Subcutaneous abdominal adipose tissue (tissue), 5 donors: ENCODE data around the gene RNU5D-1.

ENCODE experiments used
- H3K27ac ChIP-seq: one replicate; pipeline ENCODE4 v1.7.0; 2013; ENCODE audit warnings: low read depth, mild to moderate bottlenecking, inconsistent platforms, low read length, moderate library complexity
- H3K27me3 ChIP-seq, 5 donors: one replicate each; pipeline ENCODE4 v1.7.0; 2013; ENCODE audit warnings: low read length in 5 of 5, inconsistent platforms in 1 of 5; ENCODE audit not compliant: control insufficient read depth in 5 of 5, insufficient read depth in 4 of 5
- H3K36me3 ChIP-seq, 5 donors: one replicate each; pipeline ENCODE4 v1.7.0; 2013; ENCODE audit warnings: low read length in 5 of 5; ENCODE audit not compliant: control insufficient read depth in 5 of 5, insufficient read depth in 5 of 5
- H3K4me1 ChIP-seq, 5 donors: one replicate each; pipeline ENCODE4 v1.7.0; 2013; ENCODE audit warnings: low read length in 5 of 5, mild to moderate bottlenecking in 3 of 5, moderate library complexity in 1 of 5; ENCODE audit not compliant: control insufficient read depth in 5 of 5, insufficient read depth in 5 of 5
- H3K4me3 ChIP-seq, 5 donors: one replicate each; pipeline ENCODE4 v1.7.0; 2013; ENCODE audit warnings: low read length in 5 of 5, low read depth in 1 of 5
- H3K9ac ChIP-seq, 5 donors: one replicate each; pipeline ENCODE4 v1.7.0; 2013; ENCODE audit warnings: low read length in 5 of 5, mild to moderate bottlenecking in 4 of 5, moderate library complexity in 3 of 5
- H3K9me3 ChIP-seq, 5 donors: one replicate each; pipeline ENCODE4 v1.7.0; 2013; ENCODE audit warnings: low read length in 5 of 5; ENCODE audit not compliant: control insufficient read depth in 5 of 5
- donor health status: healthy.
- donor health status: healthy.
- donor health status: healthy.
- donor health status: healthy.
- donor health status: healthy.

Gene RNU5D-1

GRCh38 chr1:44718091-44718490, 12.9 kb downstream of the RNU5D-1 start:
- no peaks in the 10 kb centered on the region for H3K36me3 ChIP-seq
- peaks cover 0 to 10% (median 3%) of the 10 kb centered on the region in 5 donors for H3K4me1 ChIP-seq
- H3K27ac ChIP-seq, result no peak overlapping the region
- no peaks in the 10 kb centered on the region for H3K27me3 ChIP-seq
- H3K9me3 ChIP-seq, result no peaks in the 10 kb centered on the region
- H3K4me3 ChIP-seq, result no peak overlapping the region
- no peak overlapping the region for H3K9ac ChIP-seq

- Histone ChIP-seq H3K9me3 (no peaks in the 10 kb centered on the region), H3K4me3 (no peak overlapping the region), H3K36me3 (no peaks in the 10 kb centered on the region), H3K27me3 (no peaks in the 10 kb centered on the region), H3K27ac (no peak overlapping the region), H3K9ac (no peak overlapping the region), H3K4me1 (peaks cover 0 to 10% (median 3%) of the 10 kb centered on the region in 5 donors)
Measured at GRCh38 chr1:44717653-44718052, 13.3 kb downstream of the RNU5D-1 start.

GRCh38 chr1:44717156-44717555, 13.8 kb downstream of the RNU5D-1 start:
- no peaks in the 10 kb centered on the region for H3K9me3 ChIP-seq
- no peak overlapping the region for H3K4me3 ChIP-seq
- H3K27ac ChIP-seq, result no peak overlapping the region
- no peak overlapping the region for H3K9ac ChIP-seq
- peaks cover 0 to 9% (median 3%) of the 10 kb centered on the region in 5 donors for H3K4me1 ChIP-seq
- H3K27me3 ChIP-seq, result no peaks in the 10 kb centered on the region
- no peaks in the 10 kb centered on the region for H3K36me3 ChIP-seq

GRCh38 chr1:44714944-44715571, 15.9 kb downstream of the RNU5D-1 start:
- H3K27ac ChIP-seq, result no peak overlapping the region
- H3K27me3 ChIP-seq, result no peaks in the 10 kb centered on the region
- H3K9me3 ChIP-seq, result no peaks in the 10 kb centered on the region
- H3K9ac ChIP-seq, result no peak overlapping the region
- peaks cover 0 to 7% (median 3%) of the 10 kb centered on the region in 5 donors for H3K4me1 ChIP-seq
- H3K4me3 ChIP-seq, result no peak overlapping the region
- no peaks in the 10 kb centered on the region for H3K36me3 ChIP-seq

- H3K27ac ChIP-seq, result no peak overlapping the region
- H3K9ac ChIP-seq, result no peak overlapping the region
- no peak overlapping the region for H3K4me3 ChIP-seq
- no peaks in the 10 kb centered on the region for H3K9me3 ChIP-seq
- no peaks in the 10 kb centered on the region for H3K27me3 ChIP-seq
- peaks cover 0 to 7% (median 3%) of the 10 kb centered on the region in 5 donors for H3K4me1 ChIP-seq
- no peaks in the 10 kb centered on the region for H3K36me3 ChIP-seq
Measured at GRCh38 chr1:44714532-44714931, 16.4 kb downstream of the RNU5D-1 start.

- no peaks in the 10 kb centered on the region for H3K9me3 ChIP-seq
- no peak overlapping the region for H3K9ac ChIP-seq
- H3K27ac ChIP-seq, result no peak overlapping the region
- no peaks in the 10 kb centered on the region for H3K36me3 ChIP-seq
- no peak overlapping the region for H3K4me3 ChIP-seq
- H3K4me1 ChIP-seq, result peaks cover 0 to 7% (median 4%) of the 10 kb centered on the region in 5 donors
- H3K27me3 ChIP-seq, result no peaks in the 10 kb centered on the region
Measured at GRCh38 chr1:44713321-44713781, 17.6 kb downstream of the RNU5D-1 start.

- Histone ChIP-seq H3K27ac (no peak overlapping the region), H3K4me3 (peak overlapping the region in 3 of 5 donors; percentile 13 to 52 (median 29)), H3K9me3 (no peaks in the 10 kb centered on the region), H3K36me3 (no peaks in the 10 kb centered on the region), H3K27me3 (no peaks in the 10 kb centered on the region), H3K9ac (peak overlapping the region in 3 of 5 donors; percentile 6 to 62 (median 8)), H3K4me1 (peaks cover 0 to 8% (median 4%) of the 10 kb centered on the region in 5 donors)
Measured at GRCh38 chr1:44707959-44708831, 22.8 kb downstream of the RNU5D-1 start.

GRCh38 chr1:44707112-44707881, 23.7 kb downstream of the RNU5D-1 start:
- Histone ChIP-seq H3K9me3 (no peaks in the 10 kb centered on the region), H3K4me3 (no peak overlapping the region), H3K36me3 (no peaks in the 10 kb centered on the region), H3K27ac (no peak overlapping the region), H3K9ac (no peak overlapping the region), H3K4me1 (peaks cover 0 to 8% (median 4%) of the 10 kb centered on the region in 5 donors), H3K27me3 (no peaks in the 10 kb centered on the region)

GRCh38 chr1:44705938-44706337, 25.0 kb downstream of the RNU5D-1 start:
- Histone ChIP-seq H3K4me3 (no peak overlapping the region), H3K27me3 (no peaks in the 10 kb centered on the region), H3K9me3 (no peaks in the 10 kb centered on the region), H3K27ac (no peak overlapping the region), H3K4me1 (peaks cover 0 to 8% (median 4%) of the 10 kb centered on the region in 5 donors), H3K9ac (no peak overlapping the region), H3K36me3 (no peaks in the 10 kb centered on the region)
